ENCODE measurements around the gene RAC3.

DNA sequence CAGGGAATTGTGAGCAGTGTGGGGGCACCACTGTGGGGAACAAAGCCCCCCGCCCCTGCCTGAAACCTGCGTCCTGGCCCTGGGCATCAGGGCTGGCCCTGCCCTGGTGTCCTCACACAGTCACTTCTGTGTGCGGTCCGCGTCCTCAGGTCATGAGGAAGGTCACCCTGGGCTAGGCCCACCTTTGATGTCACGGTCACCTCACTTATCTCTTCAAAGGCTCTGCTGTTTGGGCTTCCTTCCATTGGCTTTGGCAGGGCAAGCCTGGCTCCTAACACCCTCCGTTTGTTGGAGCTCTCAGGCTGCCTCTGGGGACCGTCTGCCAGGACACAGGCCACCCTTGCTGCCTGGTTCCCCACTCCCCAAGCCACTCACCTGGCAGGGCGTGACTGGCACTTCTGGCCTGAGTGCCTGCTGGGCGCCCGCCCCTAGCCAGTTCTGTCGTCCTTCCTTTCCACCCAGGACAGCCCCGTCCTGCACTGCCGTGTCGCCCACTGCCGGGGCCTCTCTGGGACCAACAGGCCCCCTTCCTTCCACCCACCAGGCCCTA is 17.6 kb upstream of the RAC3 start:
- TF ChIP-seq CTCF (IDR thresholded peaks at IDR 0.05; ENCODE audit: low read depth, low read length, missing input control) (no peak), MAX (IDR thresholded peaks at IDR 0.05) (no peak), GABPA (IDR thresholded peaks at IDR 0.05 in 1 of 2, conservative IDR thresholded peaks at IDR 0.05 in 1 of 2) (no peak), TAF1 (conservative IDR thresholded peaks at IDR 0.05) (no peak), FOXA1 (IDR thresholded peaks at IDR 0.05) (no peak), YY1 (IDR thresholded peaks at IDR 0.05) (no peak), RAD21 (IDR thresholded peaks at IDR 0.05) (no peak), EGR1 (IDR thresholded peaks at IDR 0.05; ENCODE audit: low read depth in 2 of 2) (no peak), JUND (IDR thresholded peaks at IDR 0.05) (no peak), ATF3 (IDR thresholded peaks at IDR 0.05) (no peak), RXRA (IDR thresholded peaks at IDR 0.05) (no peak), HNF4G (IDR thresholded peaks at IDR 0.05) (no peak)
- TF ChIP-seq, protein P1, sequence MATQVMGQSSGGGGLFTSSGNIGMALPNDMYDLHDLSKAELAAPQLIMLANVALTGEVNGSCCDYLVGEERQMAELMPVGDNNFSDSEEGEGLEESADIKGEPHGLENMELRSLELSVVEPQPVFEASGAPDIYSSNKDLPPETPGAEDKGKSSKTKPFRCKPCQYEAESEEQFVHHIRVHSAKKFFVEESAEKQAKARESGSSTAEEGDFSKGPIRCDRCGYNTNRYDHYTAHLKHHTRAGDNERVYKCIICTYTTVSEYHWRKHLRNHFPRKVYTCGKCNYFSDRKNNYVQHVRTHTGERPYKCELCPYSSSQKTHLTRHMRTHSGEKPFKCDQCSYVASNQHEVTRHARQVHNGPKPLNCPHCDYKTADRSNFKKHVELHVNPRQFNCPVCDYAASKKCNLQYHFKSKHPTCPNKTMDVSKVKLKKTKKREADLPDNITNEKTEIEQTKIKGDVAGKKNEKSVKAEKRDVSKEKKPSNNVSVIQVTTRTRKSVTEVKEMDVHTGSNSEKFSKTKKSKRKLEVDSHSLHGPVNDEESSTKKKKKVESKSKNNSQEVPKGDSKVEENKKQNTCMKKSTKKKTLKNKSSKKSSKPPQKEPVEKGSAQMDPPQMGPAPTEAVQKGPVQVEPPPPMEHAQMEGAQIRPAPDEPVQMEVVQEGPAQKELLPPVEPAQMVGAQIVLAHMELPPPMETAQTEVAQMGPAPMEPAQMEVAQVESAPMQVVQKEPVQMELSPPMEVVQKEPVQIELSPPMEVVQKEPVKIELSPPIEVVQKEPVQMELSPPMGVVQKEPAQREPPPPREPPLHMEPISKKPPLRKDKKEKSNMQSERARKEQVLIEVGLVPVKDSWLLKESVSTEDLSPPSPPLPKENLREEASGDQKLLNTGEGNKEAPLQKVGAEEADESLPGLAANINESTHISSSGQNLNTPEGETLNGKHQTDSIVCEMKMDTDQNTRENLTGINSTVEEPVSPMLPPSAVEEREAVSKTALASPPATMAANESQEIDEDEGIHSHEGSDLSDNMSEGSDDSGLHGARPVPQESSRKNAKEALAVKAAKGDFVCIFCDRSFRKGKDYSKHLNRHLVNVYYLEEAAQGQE (IDR thresholded peaks at IDR 0.05) = no peak
- TF ChIP-seq, protein P2, sequence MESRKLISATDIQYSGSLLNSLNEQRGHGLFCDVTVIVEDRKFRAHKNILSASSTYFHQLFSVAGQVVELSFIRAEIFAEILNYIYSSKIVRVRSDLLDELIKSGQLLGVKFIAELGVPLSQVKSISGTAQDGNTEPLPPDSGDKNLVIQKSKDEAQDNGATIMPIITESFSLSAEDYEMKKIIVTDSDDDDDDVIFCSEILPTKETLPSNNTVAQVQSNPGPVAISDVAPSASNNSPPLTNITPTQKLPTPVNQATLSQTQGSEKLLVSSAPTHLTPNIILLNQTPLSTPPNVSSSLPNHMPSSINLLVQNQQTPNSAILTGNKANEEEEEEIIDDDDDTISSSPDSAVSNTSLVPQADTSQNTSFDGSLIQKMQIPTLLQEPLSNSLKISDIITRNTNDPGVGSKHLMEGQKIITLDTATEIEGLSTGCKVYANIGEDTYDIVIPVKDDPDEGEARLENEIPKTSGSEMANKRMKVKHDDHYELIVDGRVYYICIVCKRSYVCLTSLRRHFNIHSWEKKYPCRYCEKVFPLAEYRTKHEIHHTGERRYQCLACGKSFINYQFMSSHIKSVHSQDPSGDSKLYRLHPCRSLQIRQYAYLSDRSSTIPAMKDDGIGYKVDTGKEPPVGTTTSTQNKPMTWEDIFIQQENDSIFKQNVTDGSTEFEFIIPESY (IDR thresholded peaks at IDR 0.05) = no peak

All from liver (tissue), 3 donors.